HCT116 (cell line): ENCODE results near the gene FAM204A. TPM values are rescaled to one million over a fixed set of nuclear protein-coding genes. Genes with fewer than 3 reads are reported as not detected.

ENCODE experiments used
- ATAC-seq: fragments of 200-7000 bp; cut with Tn5 transposase; 2 replicates; pipeline ENCODE4 v1.9.1; 2020; ENCODE audit warnings: mild to moderate bottlenecking, moderate library complexity
- Bru-seq: library from RNA; stranded (reverse); fragments of 400-500 nt; gene quantifications from one replicate; lab custom pipeline; 2021; lab: Mats Ljungman, UMichigan
- BruChase-seq, 2 experiments: library from RNA; stranded (reverse); fragments of 400-500 nt; gene quantifications; one replicate each; lab custom pipeline; 2021; lab: Mats Ljungman, UMichigan
- BruUV-seq: library from RNA; stranded (reverse); fragments of 400-500 nt; replicated peaks from 2 replicates; lab custom pipeline; 2021; lab: Mats Ljungman, UMichigan
- CTCF ChIA-PET: fragments of 300-600 bp; sonication (Branson Sonifier 250); formaldehyde crosslinking; loops from one replicate; lab custom pipeline; 2021; ENCODE audit warnings: antibody characterized with exemption; lab: Charles Lee
- POLR2A ChIA-PET: fragments of 300-600, 350-600 bp; sonication (Branson Sonifier 250); formaldehyde crosslinking; loops from one replicate; lab custom pipeline; 2021; ENCODE audit warnings: antibody characterized with exemption; lab: Charles Lee
- RAD21 ChIA-PET, 2 experiments: fragments of 300-600 bp; sonication (Branson Sonifier 250); formaldehyde crosslinking; loops; one replicate each; lab custom pipeline; 2023; ENCODE audit warnings: low total read pairs in 2 of 2; ENCODE audit not compliant: uncharacterized antibody in 2 of 2, unreplicated experiment in 2 of 2, low non-redundant PET in 1 of 2; lab: Charles Lee
- DNase-seq: peaks from one replicate; pipeline ENCODE4 v3.0.0-alpha.2; 2010; ENCODE audit warnings: low read depth, low spot score
- H2AFZ ChIP-seq: fragments of 200-600 bp; shearing (Covaris generic), sonication (generic); 2 replicates; pipeline ENCODE4 v1.6.1; 2017; ENCODE audit warnings: low read depth, mixed run types, mixed read lengths, antibody characterized with exemption, low read length; ENCODE audit not compliant: poor library complexity, severe bottlenecking
- H3K27ac ChIP-seq: 2 replicates; pipeline ENCODE4 v1.5.1; 2012; ENCODE audit warnings: low read depth, low read length
- H3K27me3 ChIP-seq: fragments of 200-600 bp; sonication (generic); 2 replicates; pipeline ENCODE4 v1.6.1; 2016; ENCODE audit warnings: mixed run types, low read length, mixed read lengths; ENCODE audit not compliant: insufficient read depth
- H3K36me3 ChIP-seq, 2 experiments: fragments of 200-500 bp in 1 of 2; fragments of 200-600 bp in 1 of 2; sonication (Bioruptor generic) in 1 of 2; sonication (generic) in 1 of 2; 2 replicates each; pipeline versions ENCODE4 v1.5.1 to v1.6.1; 2014 to 2016; ENCODE audit warnings: low read length in 2 of 2, inconsistent platforms in 1 of 2, mixed read lengths in 1 of 2, mixed run types in 1 of 2; ENCODE audit not compliant: insufficient read depth in 2 of 2, control insufficient read depth in 1 of 2
- H3K4me1 ChIP-seq, 2 experiments: fragments of 200-600 bp in 1 of 2; sonication (generic) in 1 of 2; 2 replicates each; pipeline versions ENCODE4 v1.5.1 to v1.6.1; 2012 to 2017; ENCODE audit warnings: low read length in 2 of 2, inconsistent platforms in 1 of 2, mild to moderate bottlenecking in 1 of 2, mixed read lengths in 1 of 2, mixed run types in 1 of 2, moderate library complexity in 1 of 2; ENCODE audit not compliant: insufficient read depth in 2 of 2, control insufficient read depth in 1 of 2
- H3K4me2 ChIP-seq: fragments of 200-600 bp; sonication (generic); 2 replicates; pipeline ENCODE4 v1.6.1; 2017; ENCODE audit warnings: mixed run types, low read length, mixed read lengths
- H3K4me3 ChIP-seq, 2 experiments: fragments of 200-600 bp in 1 of 2; sonication (generic) in 1 of 2; replicated peaks in 1 of 2; 2 replicates each; pipeline ENCODE4 v1.5.1; 2011 to 2016; ENCODE audit warnings: low read length in 2 of 2, control low read depth in 1 of 2, low read depth in 1 of 2, mild to moderate bottlenecking in 1 of 2, mixed read lengths in 1 of 2, mixed run types in 1 of 2
- H3K79me2 ChIP-seq: fragments of 200-600 bp; sonication (generic); 2 replicates; pipeline ENCODE4 v1.6.1; 2017; ENCODE audit warnings: mild to moderate bottlenecking, mixed run types, low read length, moderate library complexity, mixed read lengths; ENCODE audit not compliant: insufficient read depth
- H3K9ac ChIP-seq: fragments of 200-600 bp; sonication (generic); 2 replicates; pipeline ENCODE4 v1.6.1; 2016; ENCODE audit warnings: low read length, mixed read lengths
- H3K9me2 ChIP-seq: fragments of 200-600 bp; sonication (generic), shearing (Covaris generic); 2 replicates; pipeline ENCODE4 v1.6.1; 2017; ENCODE audit warnings: mixed run types, mild to moderate bottlenecking, moderate library complexity; ENCODE audit not compliant: insufficient read depth
- H3K9me3 ChIP-seq, 2 experiments: fragments of 200-500 bp in 1 of 2; fragments of 200-600 bp in 1 of 2; sonication (Bioruptor generic) in 1 of 2; sonication (generic) in 1 of 2; 2 replicates each; pipeline ENCODE4 v1.6.1; 2014 to 2017; ENCODE audit warnings: low read length in 2 of 2, mixed read lengths in 2 of 2, inconsistent platforms in 1 of 2, low read depth in 1 of 2, mild to moderate bottlenecking in 1 of 2, mixed run types in 1 of 2, moderate library complexity in 1 of 2; ENCODE audit not compliant: control insufficient read depth in 1 of 2, insufficient read depth in 1 of 2
- H4K20me1 ChIP-seq: fragments of 200-600 bp; sonication (generic), shearing (Covaris generic); 2 replicates; pipeline ENCODE4 v1.6.1; 2017; ENCODE audit warnings: mixed run types, mild to moderate bottlenecking, moderate library complexity; ENCODE audit not compliant: insufficient read depth
- ELF1 ChIP-seq: IDR thresholded peaks from 2 replicates; pipeline ENCODE4 v1.6.1; 2012; ENCODE audit warnings: low read depth, borderline replicate concordance
- EZH2 ChIP-seq: fragments of 200-600 bp; sonication (generic); IDR thresholded peaks from 2 replicates; pipeline ENCODE4 v1.6.1; 2017; ENCODE audit warnings: antibody characterized with exemption, mixed run types
- FOSL1 ChIP-seq: IDR thresholded peaks from 2 replicates; pipeline ENCODE4 v1.6.1; 2012; ENCODE audit warnings: low read depth
- JUND ChIP-seq: IDR thresholded peaks from 2 replicates; pipeline ENCODE4 v1.6.1; 2012
- MAX ChIP-seq: IDR thresholded peaks from 2 replicates; pipeline ENCODE4 v1.6.1; 2012
- POLR2A ChIP-seq: IDR thresholded peaks from 2 replicates; pipeline ENCODE4 v1.7.0; 2011; ENCODE audit warnings: borderline replicate concordance; ENCODE audit not compliant: insufficient read depth, insufficient read length; ENCODE audit errors: extremely low read depth
- POLR2AphosphoS5 ChIP-seq: IDR thresholded peaks from 2 replicates; pipeline ENCODE4 v1.6.1; 2011; ENCODE audit warnings: mild to moderate bottlenecking, low read depth, low read length, moderate library complexity
- SIN3A ChIP-seq: IDR thresholded peaks from 2 replicates; pipeline ENCODE4 v1.6.1; 2012; ENCODE audit warnings: low read depth
- SP1 ChIP-seq: IDR thresholded peaks from 2 replicates; pipeline ENCODE4 v1.6.1; 2012; ENCODE audit warnings: low read depth
- SRF ChIP-seq: IDR thresholded peaks from 2 replicates; pipeline ENCODE4 v1.6.1; 2012; ENCODE audit warnings: low read depth
- TCF7L2 ChIP-seq: IDR thresholded peaks from 2 replicates; pipeline ENCODE4 v1.7.0; 2011; ENCODE audit warnings: borderline replicate concordance, inconsistent platforms; ENCODE audit not compliant: insufficient read depth, insufficient read length; ENCODE audit errors: extremely low read depth
- YY1 ChIP-seq: IDR thresholded peaks from 2 replicates; pipeline ENCODE4 v1.6.1; 2011; ENCODE audit warnings: low read length, low read depth, moderate library complexity, mild to moderate bottlenecking; ENCODE audit not compliant: insufficient replicate concordance; ENCODE audit errors: extremely low read depth
- ZFX ChIP-seq: fragments of 450-650 bp; IDR thresholded peaks from 2 replicates; pipeline ENCODE4 v1.6.1; 2017
- ZNF274 ChIP-seq: fragments of 200-500 bp; sonication (Bioruptor generic); IDR thresholded peaks from 2 replicates; pipeline ENCODE4 v1.6.1; 2014; ENCODE audit warnings: mild to moderate bottlenecking, low read depth, low read length, inconsistent platforms
- intact Hi-C: fragments of 100-400 bp; cut with micrococcal nuclease; formaldehyde crosslinking; loops from 2 replicates; pipeline ENCODE4 v1.10.0; 2022
- long read RNA-seq: library from polyadenylated mRNA; unstranded; transcript quantifications from one replicate; pipeline ENCODE4 v2.0.0, GENCODE V29; 2021; ENCODE audit not compliant: unreplicated experiment
- polyA plus RNA-seq: library from polyadenylated mRNA; unstranded; fragments of >200 nt; gene quantifications from 2 replicates; pipeline ENCODE4 v1.2.1, GENCODE V29; 2012; ENCODE audit warnings: missing spikeins
- total RNA-seq: library from RNA; stranded (reverse); gene quantifications from one replicate; pipeline ENCODE4 v1.2.1, GENCODE V29; 2021; ENCODE audit not compliant: unreplicated experiment

FAM204A gene
- total RNA-seq (79.5 TPM), Bru-seq, nascent RNA (percentile 90 among the genes with signal in this experiment), BruChase-seq, experiment 1, labeled RNA remaining after a 6-hour chase (percentile 86 among the genes with signal in this experiment), BruChase-seq, experiment 2, labeled RNA remaining after a 2-hour chase (percentile 85 among the genes with signal in this experiment)
- 25.4 and 33.6 TPM in 2 replicates for polyA plus RNA-seq
- long read RNA-seq, full-length matches to known transcripts: 54 of 79 reads
- long read RNA-seq, partial matches to known transcripts: 8 of 79 reads
- long read RNA-seq, other reads (novel, unspliced or antisense): 17 of 79 reads

DNA sequence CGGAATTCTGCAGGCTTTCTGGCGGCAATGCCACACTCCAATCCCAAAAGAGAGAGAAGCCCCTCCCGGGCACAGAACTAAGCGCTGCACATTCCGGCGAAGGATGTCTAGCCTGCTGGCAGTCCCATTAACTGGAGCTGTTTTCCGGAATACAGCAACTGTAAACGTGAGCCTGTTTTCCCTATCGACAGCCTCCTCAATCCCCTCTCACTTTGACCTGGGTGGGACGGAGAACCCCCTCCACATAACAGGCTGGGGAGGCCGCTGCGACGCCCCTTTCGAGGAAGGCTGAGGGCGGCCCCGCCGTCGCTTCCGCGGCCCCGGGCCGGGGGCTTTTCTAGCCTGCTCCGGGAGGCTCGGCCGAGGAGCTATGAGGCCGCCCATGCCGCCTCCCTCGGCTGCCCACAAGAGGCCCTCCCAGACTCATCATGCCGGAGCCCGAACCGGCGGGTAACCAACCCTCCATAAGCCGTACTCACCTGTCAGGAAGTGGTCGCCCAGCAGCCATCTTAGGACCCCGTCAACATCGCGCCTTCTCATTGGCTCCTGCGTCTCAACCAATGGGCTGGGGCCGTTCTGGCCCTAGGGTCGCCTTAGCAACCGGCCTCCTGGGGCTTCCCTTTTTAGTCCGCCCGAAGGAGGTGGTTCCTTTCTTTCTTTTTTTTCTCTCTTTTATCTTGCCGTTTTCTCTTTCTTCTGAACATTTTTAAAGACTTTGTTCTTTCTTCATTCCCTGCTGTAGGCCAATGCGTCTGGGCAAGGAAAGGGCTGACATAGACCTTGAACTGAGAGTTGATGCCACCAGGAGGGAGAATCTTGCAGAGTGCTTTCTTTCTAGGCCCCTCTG is at the start of gene FAM204A:
TSS of gene FAM204A (minus strand) at position 534 of the 847 bp plus-strand sequence. CDS start 5,909 bp downstream, outside the sequence.
- peaks cover 50% of the 10 kb centered on the region for H3K79me2 ChIP-seq
- CTCF ChIA-PET: no interaction called here
- no TSS peak for BruUV-seq

More for the DNA sequence above, at the start of gene FAM204A:
- H3K27ac ChIP-seq: peak within 1 kb of the TSS; percentile 55
- H3K9me3 ChIP-seq: no peaks in the 10 kb centered on the region
- POLR2A ChIA-PET: no interaction called here
- TF ChIP-seq JUND (no peak), POLR2AphosphoS5 (peak; percentile 93), SRF (peak; percentile 84), SIN3A (peak; percentile 79; the same call in 1 of the 2 replicates), ZFX (peak; percentile 77), MAX (no peak), YY1 (peak; percentile 99), ELF1 (peak; percentile 87), POLR2A (peak; percentile 80), EZH2 (no peak), SP1 (peak; percentile 99), FOSL1 (no peak), TCF7L2 (peak; percentile 82), ZNF274 (no peak)
- peak; percentile 96 for ATAC-seq
- H3K27me3 ChIP-seq: no peaks in the 10 kb centered on the region
- peak within 1 kb of the TSS; percentile 81 for H3K9ac ChIP-seq
- no peaks in the 10 kb centered on the region for H4K20me1 ChIP-seq
- peaks cover 6 to 15% of the 10 kb centered on the region in 2 experiments for H3K4me1 ChIP-seq
- no peaks in the 10 kb centered on the region for H3K9me2 ChIP-seq
- RAD21 ChIA-PET: no interaction called here
- intact Hi-C loops: loop anchor here (2.0 kb wide), 1 partner anchor 83 kb away; no protein-coding TSS in a partner anchor
- peak within 1 kb of the TSS; percentile 85 to 86 for H3K4me3 ChIP-seq
- no peaks in the 10 kb centered on the region for H3K36me3 ChIP-seq
- peak within 1 kb of the TSS; percentile 79 for H2AFZ ChIP-seq
- DNase-seq: peak; percentile 93
- H3K4me2 ChIP-seq: peak within 1 kb of the TSS; percentile 74
